H1 (cell line): Measurements from ENCODE around the gene ABHD16A. TPM values are rescaled to one million over a fixed set of nuclear protein-coding genes. Genes with fewer than 3 reads are reported as not detected.

ENCODE experiments used
- CTCF ChIA-PET: fragments of 300-600 bp; sonication (Branson Sonifier 250); formaldehyde crosslinking; loops from one replicate; lab custom pipeline; 2021; ENCODE audit not compliant: partially characterized antibody; lab: Charles Lee
- POLR2A ChIA-PET: fragments of 300-600 bp; sonication (Branson Sonifier 250); formaldehyde crosslinking; loops from one replicate; lab custom pipeline; 2021; ENCODE audit warnings: inconsistent platforms; ENCODE audit not compliant: partially characterized antibody; lab: Charles Lee
- DNase-seq, 2 experiments: peaks; one replicate each; pipeline versions ENCODE4 v3.0.0 to v3.0.0-alpha.2; 2010 to 2022; ENCODE audit warnings: low spot score in 2 of 2, low read depth in 1 of 2, mixed read lengths in 1 of 2
- FAIRE-seq: peaks from 2 replicates; lab custom pipeline; 2011; peaks lifted over from hg19 to GRCh38; lab: Jason Lieb, UNC
- H2AFZ ChIP-seq: 2 replicates; pipeline ENCODE4 v1.8.1; 2012; ENCODE audit warnings: low read length, inconsistent platforms
- H2AK5ac ChIP-seq: 2 replicates; pipeline ENCODE4 v1.6.1; 2013; ENCODE audit warnings: low read depth, low read length
- H2BK120ac ChIP-seq: replicated peaks from 2 replicates; pipeline ENCODE3; 2013; ENCODE audit warnings: low read depth, low read length, inconsistent platforms
- H2BK12ac ChIP-seq: 2 replicates; pipeline ENCODE4 v1.6.1; 2013; ENCODE audit warnings: low read depth, low read length
- H2BK15ac ChIP-seq: 2 replicates; pipeline ENCODE4 v1.6.1; 2013; ENCODE audit warnings: low read length
- H2BK20ac ChIP-seq: 2 replicates; pipeline ENCODE4 v1.6.1; 2013; ENCODE audit warnings: low read length
- H2BK5ac ChIP-seq: 2 replicates; pipeline ENCODE4 v1.6.1; 2013; ENCODE audit warnings: low read depth, low read length
- H3K14ac ChIP-seq: 2 replicates; pipeline ENCODE4 v1.6.1; 2013; ENCODE audit warnings: inconsistent platforms; ENCODE audit not compliant: insufficient read length
- H3K18ac ChIP-seq: 2 replicates; pipeline ENCODE4 v1.6.1; 2013; ENCODE audit warnings: low read length; ENCODE audit errors: extremely low read depth
- H3K23ac ChIP-seq: 2 replicates; pipeline ENCODE4 v1.6.1; 2013; ENCODE audit warnings: inconsistent platforms; ENCODE audit not compliant: insufficient read length
- H3K23me2 ChIP-seq: 2 replicates; pipeline ENCODE4 v1.6.1; 2013; ENCODE audit warnings: low read depth, low read length
- H3K27ac ChIP-seq: 2 replicates; pipeline ENCODE4 v1.6.1; 2011; ENCODE audit warnings: low read depth, low read length, inconsistent platforms
- H3K27me3 ChIP-seq, 4 experiments: replicated peaks in 1 of 4; 1 replicate in 1 of 4; 2 replicates in 3 of 4; pipeline versions ENCODE4 v1.6.1 to v1.8.1; 2011 to 2013; ENCODE audit warnings: low read length in 3 of 4, mild to moderate bottlenecking in 3 of 4, inconsistent platforms in 2 of 4, mixed read lengths in 2 of 4, moderate library complexity in 1 of 4; ENCODE audit not compliant: control insufficient read depth in 3 of 4, insufficient read depth in 3 of 4; ENCODE audit errors: extremely low read depth in 1 of 4
- H3K36me3 ChIP-seq, 4 experiments: 2 replicates each; pipeline versions ENCODE4 v1.6.1 to v1.8.1; 2011 to 2013; ENCODE audit warnings: mild to moderate bottlenecking in 4 of 4, low read length in 3 of 4, moderate library complexity in 2 of 4, control low read depth in 1 of 4, inconsistent platforms in 1 of 4; ENCODE audit not compliant: insufficient read depth in 4 of 4, control insufficient read depth in 2 of 4
- H3K4ac ChIP-seq: replicated peaks from 2 replicates; pipeline ENCODE3; 2013; ENCODE audit warnings: low read length, low read depth, mixed read lengths, inconsistent platforms; ENCODE audit not compliant: insufficient read length
- H3K4me1 ChIP-seq, 4 experiments: replicated peaks in 1 of 4; 1 replicate in 1 of 4; 2 replicates in 3 of 4; pipeline versions ENCODE4 v1.6.1 to v1.8.1; 2011 to 2013; ENCODE audit warnings: low read length in 3 of 4, inconsistent platforms in 2 of 4, mixed read lengths in 1 of 4; ENCODE audit not compliant: insufficient read depth in 4 of 4, control insufficient read depth in 3 of 4
- H3K4me2 ChIP-seq, 2 experiments: 2 replicates each; pipeline versions ENCODE4 v1.6.1 to v1.8.1; 2011 to 2013; ENCODE audit warnings: low read depth in 2 of 2, low read length in 2 of 2, control low read depth in 1 of 2, inconsistent platforms in 1 of 2, mild to moderate bottlenecking in 1 of 2; ENCODE audit not compliant: insufficient read depth in 1 of 2
- H3K4me3 ChIP-seq, 4 experiments: fragments of 200-600, 300-600 bp in 1 of 4; sonication (generic), shearing (Covaris generic), sonication (Bioruptor Twin) in 1 of 4; 2 replicates each; pipeline versions ENCODE4 v1.5.1 to v1.8.1; 2011 to 2016; ENCODE audit warnings: low read length in 4 of 4, low read depth in 3 of 4, control low read depth in 2 of 4, inconsistent platforms in 2 of 4, mild to moderate bottlenecking in 2 of 4, mixed read lengths in 1 of 4, moderate library complexity in 1 of 4; ENCODE audit not compliant: insufficient read depth in 2 of 4; ENCODE audit errors: extremely low read depth in 1 of 4
- H3K56ac ChIP-seq: replicated peaks from 2 replicates; pipeline ENCODE3; 2013; ENCODE audit warnings: low read depth, mild to moderate bottlenecking, mixed read lengths, low read length, inconsistent platforms; ENCODE audit not compliant: insufficient read length
- H3K79me1 ChIP-seq: 2 replicates; pipeline ENCODE4 v1.6.1; 2013; ENCODE audit warnings: low read depth, low read length, control low read depth
- H3K79me2 ChIP-seq, 2 experiments: 2 replicates each; pipeline versions ENCODE4 v1.6.1 to v1.8.1; 2012 to 2013; ENCODE audit warnings: low read length in 2 of 2, mild to moderate bottlenecking in 2 of 2, inconsistent platforms in 1 of 2; ENCODE audit not compliant: insufficient read depth in 2 of 2, control insufficient read depth in 1 of 2
- H3K9ac ChIP-seq, 4 experiments: replicated peaks in 1 of 4; 1 replicate in 1 of 4; 2 replicates in 3 of 4; pipeline versions ENCODE4 v1.6.1 to v1.8.1; 2011 to 2013; ENCODE audit warnings: low read depth in 3 of 4, low read length in 3 of 4, control low read depth in 2 of 4, mild to moderate bottlenecking in 2 of 4, moderate library complexity in 2 of 4, inconsistent platforms in 1 of 4; ENCODE audit errors: extremely low read depth in 1 of 4
- H3K9me3 ChIP-seq, 2 experiments: 2 replicates each; pipeline versions ENCODE4 v1.6.1 to v1.8.1; 2012 to 2013; ENCODE audit warnings: mild to moderate bottlenecking in 2 of 2, moderate library complexity in 2 of 2, control low read depth in 1 of 2, inconsistent platforms in 1 of 2, low read depth in 1 of 2, low read length in 1 of 2, mixed read lengths in 1 of 2; ENCODE audit not compliant: insufficient read depth in 2 of 2
- H4K20me1 ChIP-seq, 2 experiments: replicated peaks in 1 of 2; 2 replicates each; pipeline versions ENCODE3 to v1.8.1; 2011 to 2013; ENCODE audit warnings: inconsistent platforms in 2 of 2, low read length in 2 of 2, mild to moderate bottlenecking in 1 of 2; ENCODE audit not compliant: insufficient read depth in 2 of 2, control insufficient read depth in 1 of 2
- H4K5ac ChIP-seq: 2 replicates; pipeline ENCODE4 v1.6.1; 2013; ENCODE audit warnings: low read length, low read depth, mixed read lengths, inconsistent platforms; ENCODE audit not compliant: insufficient read length
- H4K8ac ChIP-seq: 2 replicates; pipeline ENCODE4 v1.8.0; 2013; ENCODE audit warnings: mild to moderate bottlenecking, moderate library complexity, low read length, inconsistent platforms; ENCODE audit not compliant: insufficient read depth; ENCODE audit errors: extremely low read depth
- H4K91ac ChIP-seq: replicated peaks from 2 replicates; pipeline ENCODE3; 2013; ENCODE audit warnings: low read length, mixed read lengths, inconsistent platforms; ENCODE audit not compliant: insufficient read length
- GABPA ChIP-seq: IDR thresholded peaks from 2 replicates; pipeline ENCODE4 v1.6.1; 2011; ENCODE audit warnings: mild to moderate bottlenecking, low read length, moderate library complexity, borderline replicate concordance; ENCODE audit not compliant: insufficient read depth
- HDAC2 ChIP-seq, 2 experiments: fragments of 300-600 bp in 1 of 2; sonication (generic) in 1 of 2; IDR thresholded peaks; 2 replicates each; pipeline ENCODE4 v1.6.1; 2011 to 2012; ENCODE audit warnings: low read depth in 2 of 2, low read length in 2 of 2, mild to moderate bottlenecking in 2 of 2, moderate library complexity in 2 of 2, borderline replicate concordance in 1 of 2, inconsistent platforms in 1 of 2
- TCF12 ChIP-seq: IDR thresholded peaks from 2 replicates; pipeline ENCODE4 v1.6.1; 2011; ENCODE audit warnings: low read depth, mild to moderate bottlenecking, low read length
- WGBS, 2 experiments: shearing (Covaris generic) in 1 of 2; methylation state at CpG; one replicate each; pipeline versions ENCODE4 v1.1.6 to v1.1.7; 2013 to 2015; ENCODE audit warnings: low lambda C conversion rate in 2 of 2, mixed read lengths in 2 of 2, inconsistent platforms in 1 of 2, low coverage in 1 of 2, missing lambda C conversion rate in 1 of 2; ENCODE audit not compliant: insufficient replicate concordance in 2 of 2, insufficient coverage in 1 of 2, insufficient read length in 1 of 2; ENCODE audit errors: extremely low coverage in 1 of 2, missing lambda C conversion rate in 1 of 2; 5-methylcytosine and 5-hydroxymethylcytosine counted together
- polyA plus RNA-seq, 7 experiments: library from polyadenylated mRNA; depleted of rRNA in 3 of 7; stranded (reverse) in 5 of 7; unstranded in 2 of 7; fragments of >200 nt in 5 of 7; fragments of 200-250 nt in 2 of 7; gene quantifications; 1 replicate in 5 of 7; 2 replicates in 1 of 7; 4 replicates in 1 of 7; pipeline versions ENCODE4 v1.2.1 to v1.2.3, GENCODE V29; 2011 to 2013; ENCODE audit warnings: missing spikeins in 2 of 7, mixed read lengths in 2 of 7
- total RNA-seq: library from RNA; stranded (reverse); fragmentation: NEBNext Ultra II Directional; extraction: Animal tissue kit (Norgen Biotek cat#: 25700); gene quantifications from 2 replicates; pipeline ENCODE4 v1.2.1, GENCODE V29; 2021

The ABHD16A gene
- total and polyA plus RNA-seq, 2 of the 8 experiments (the other 6 are each of a cell fraction or from before 2014, with no cell fraction given): 32.9 to 40.2 TPM

DNA sequence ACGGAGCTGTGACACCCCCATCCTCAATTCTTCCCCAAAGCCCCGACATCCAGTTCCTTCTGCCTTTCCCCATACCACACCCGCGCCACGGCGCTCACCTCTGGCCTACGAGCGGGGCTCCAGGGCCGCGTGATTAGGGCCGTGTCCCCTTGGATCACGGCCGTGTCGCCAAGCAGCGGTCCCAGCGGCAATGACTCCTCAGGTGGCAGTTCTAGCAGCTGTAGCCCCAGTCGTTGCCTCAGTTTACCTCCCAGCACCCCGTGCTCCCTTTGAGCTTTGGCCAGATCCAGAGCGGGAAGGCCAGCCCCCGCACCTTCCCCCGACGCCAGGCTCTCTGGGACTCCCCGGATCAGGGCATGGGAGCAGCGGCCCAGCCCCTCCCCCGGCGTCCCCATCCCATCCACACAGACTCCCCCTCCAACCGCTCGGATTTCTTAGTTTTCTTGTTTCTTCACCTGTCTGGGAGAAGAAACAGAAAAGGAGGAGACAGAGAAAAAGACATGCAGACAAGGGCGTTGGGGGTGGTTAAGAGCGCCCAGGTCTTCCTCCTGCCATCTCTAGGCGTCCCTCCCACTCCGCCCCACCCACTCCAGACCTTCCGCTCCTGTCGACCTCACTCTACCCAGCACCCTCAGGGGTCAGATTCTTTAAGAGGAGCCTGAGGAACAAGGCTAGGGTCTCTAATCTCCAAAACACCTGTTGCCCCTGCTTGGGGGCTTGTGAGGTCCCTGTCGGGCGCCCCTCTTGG lies 25.8 kb upstream of the ABHD16A start, which contains the start of gene DDAH2:
Gene DDAH2, minus strand, starts transcription at position 533 of the 748 bp plus-strand sequence. Its CDS starts 138 bp downstream, at position 395.
- WGBS, 2 experiments: 61% methylated on average over 27 of the region's 36 CpGs; no CpG with 5 or more reads in 1 of the 2 experiments
- TF ChIP-seq HDAC2 (IDR thresholded peaks at IDR 0.05; ENCODE audit: borderline replicate concordance in 1 of 2, low read depth in 2 of 2, low read length in 2 of 2): 0 out of 4 replicates have a peak, but pooled peaks of 1 of the 2 experiments have one; percentile 62
- no peak for TF ChIP-seq GABPA
- peak; percentile 98 for TF ChIP-seq TCF12
- TF ChIP-seq, all 59 proteins: peak for 2
- DNase-seq: no peak
- peak within 1 kb of the TSS; percentile 49; the same call in 1 of the 2 replicates for H3K27ac ChIP-seq
- H3K56ac ChIP-seq: peak within 1 kb of the TSS; percentile 87
- H3K23me2 ChIP-seq: peaks cover 2% of the 10 kb centered on the region; the same call in 1 of the 2 replicates
- peak within 1 kb of the TSS; percentile 84 for H4K5ac ChIP-seq
- FAIRE-seq: no peak
- ChIA-PET POLR2A (interaction anchor here (0.5 to 4.2 kb wide), 30 partner anchors 8 to 427 kb away, joined by 3 to 57 read pairs (median 6); partner anchors contain the start of genes ABHD16A, ATP6V1G2, BAG6 and C6orf47), CTCF (interaction anchor here (0.5 to 8.9 kb wide), 30 partner anchors 8 to 190 kb away, joined by 3 to 89 read pairs (median 4); partner anchors contain the start of genes ABHD16A, C6orf47, LSM2 and LY6G6D)
- peaks cover 0 to 3% of the 10 kb centered on the region in 2 experiments; a peak in 2 of 4 replicates for H3K79me2 ChIP-seq
- peaks cover 6% of the 10 kb centered on the region; the same call in 1 of the 2 replicates for H3K79me1 ChIP-seq
- H2AK5ac ChIP-seq: no peak within 1 kb of the TSS
- peak within 1 kb of the TSS; percentile 63 for H3K4ac ChIP-seq
- H2BK20ac ChIP-seq: no peak within 1 kb of the TSS
- no peaks in the 10 kb centered on the region for H3K9me3 ChIP-seq
- H3K4me1 ChIP-seq: peaks cover 3 to 13% (median 7%) of the 10 kb centered on the region in 4 experiments
- H3K18ac ChIP-seq: peak within 1 kb of the TSS; percentile 52
- no peak within 1 kb of the TSS; the same call in none of the 2 replicates for H2BK5ac ChIP-seq
- peak within 1 kb of the TSS; percentile 31 to 90 for H3K4me2 ChIP-seq
- H3K9ac ChIP-seq: peak within 1 kb of the TSS; percentile 62 to 75 (median 71)
- H3K4me3 ChIP-seq: peak within 1 kb of the TSS; percentile 56 to 91 (median 83)
- H2BK15ac ChIP-seq: peak within 1 kb of the TSS; percentile 61; the same call in 1 of the 2 replicates
- peak within 1 kb of the TSS; percentile 92; the same call in 1 of the 2 replicates for H2AFZ ChIP-seq
- peak within 1 kb of the TSS; percentile 92; the same call in 1 of the 2 replicates for H2BK12ac ChIP-seq
- H2BK120ac ChIP-seq: no peak within 1 kb of the TSS
- peaks cover 8 to 37% (median 31%) of the 10 kb centered on the region in 4 experiments for H3K36me3 ChIP-seq
- H3K14ac ChIP-seq: no peak within 1 kb of the TSS
- H4K8ac ChIP-seq: peak within 1 kb of the TSS; percentile 86
- no peak within 1 kb of the TSS for H3K23ac ChIP-seq
- H3K27me3 ChIP-seq: no peaks in the 10 kb centered on the region
- peak within 1 kb of the TSS; percentile 27 for H4K91ac ChIP-seq
- peaks cover 0 to 1% of the 10 kb centered on the region in 2 experiments for H4K20me1 ChIP-seq
